ENCODE data around the gene CFL1. TPM values are rescaled to one million over a fixed set of nuclear protein-coding genes. Genes with fewer than 3 reads are reported as not detected.

Gene CFL1
- total and polyA plus RNA-seq, 2 experiments from 2014 or later: 1,393 to 2,124 TPM

DNA sequence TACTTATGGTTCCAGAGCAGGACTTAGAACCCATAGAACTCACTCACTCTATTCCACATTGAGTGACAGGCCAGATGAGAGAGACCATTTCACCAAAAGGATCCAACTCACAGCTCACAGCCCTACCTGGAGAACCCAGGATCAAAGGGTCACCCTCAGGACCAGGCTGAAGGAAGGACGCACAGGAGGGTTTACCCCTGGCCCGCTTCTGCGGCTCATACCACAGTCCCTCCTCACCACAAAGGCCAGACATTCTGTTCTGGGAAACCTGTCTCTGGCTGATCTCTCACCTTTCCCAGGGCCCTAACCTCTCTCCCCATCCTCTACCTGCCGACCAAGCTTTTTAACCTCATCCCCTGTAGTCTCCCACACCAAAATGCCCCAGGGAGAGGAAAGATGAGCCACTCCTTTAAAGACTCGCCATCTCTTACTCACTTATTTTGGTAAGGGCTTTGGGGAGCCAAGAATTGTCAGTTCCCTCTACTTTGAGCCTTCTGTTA, 37.6 kb upstream of the CFL1 start (continued):
- TF ChIP-seq ZNF331 (CRISPR knock-in tag; IDR thresholded peaks at IDR 0.05; ENCODE audit: low read depth): no peak
- TF ChIP-seq EZH2phosphoT487 (IDR thresholded peaks at IDR 0.05; ENCODE audit: unreplicated experiment): no peak
- no peak for TF ChIP-seq POLR2AphosphoS5 (IDR thresholded peaks at IDR 0.05; ENCODE audit: low read depth)
- no peak for TF ChIP-seq JUNB (IDR thresholded peaks at IDR 0.05; ENCODE audit: unreplicated experiment)
- TF ChIP-seq ZNF114 (CRISPR knock-in tag; IDR thresholded peaks at IDR 0.05): no peak
- no peak for TF ChIP-seq ZNF462 (CRISPR knock-in tag; IDR thresholded peaks at IDR 0.05)

GRCh38 chr11:65894034-65894591, 36.1 kb upstream of the CFL1 start:
- Histone ChIP-seq H3K4me3 (no peak overlapping the region), H3K27me3 (ENCODE audit: insufficient read depth) (peaks cover 36% of the 10 kb centered on the region), H2AFZ (no peak overlapping the region), H3F3A (replicated peaks; ENCODE audit: low read depth) (peaks cover 25% of the 10 kb centered on the region), H3K4me1 (ENCODE audit: insufficient read depth) (peaks cover 30% of the 10 kb centered on the region), H4K20me1 (replicated peaks; ENCODE audit: insufficient read depth) (peaks cover 7% of the 10 kb centered on the region), H3K9me2 (ENCODE audit: insufficient read depth) (no peaks in the 10 kb centered on the region), H3K27ac (ENCODE audit: low read depth) (no peak overlapping the region), H3K36me3 (ENCODE audit: insufficient read depth) (no peaks in the 10 kb centered on the region), H3K4me2 (no peak overlapping the region), H3K79me2 (replicated peaks; ENCODE audit: insufficient read depth) (peaks cover 4% of the 10 kb centered on the region)
- H3K9me3 Mint-ChIP-seq: peaks cover 2% of the 10 kb centered on the region; the same call in 1 of the 3 replicates
- peaks cover 9% of the 10 kb centered on the region for H3K36me3 Mint-ChIP-seq (ENCODE audit: low read depth)
- peak overlapping the region; percentile 38; the same call in 1 of the 3 replicates for H3K4me3 Mint-ChIP-seq
- no peak for TF ChIP-seq STAT1 (IDR thresholded peaks at IDR 0.05; ENCODE audit: unreplicated experiment)
- TF ChIP-seq, protein P1, sequence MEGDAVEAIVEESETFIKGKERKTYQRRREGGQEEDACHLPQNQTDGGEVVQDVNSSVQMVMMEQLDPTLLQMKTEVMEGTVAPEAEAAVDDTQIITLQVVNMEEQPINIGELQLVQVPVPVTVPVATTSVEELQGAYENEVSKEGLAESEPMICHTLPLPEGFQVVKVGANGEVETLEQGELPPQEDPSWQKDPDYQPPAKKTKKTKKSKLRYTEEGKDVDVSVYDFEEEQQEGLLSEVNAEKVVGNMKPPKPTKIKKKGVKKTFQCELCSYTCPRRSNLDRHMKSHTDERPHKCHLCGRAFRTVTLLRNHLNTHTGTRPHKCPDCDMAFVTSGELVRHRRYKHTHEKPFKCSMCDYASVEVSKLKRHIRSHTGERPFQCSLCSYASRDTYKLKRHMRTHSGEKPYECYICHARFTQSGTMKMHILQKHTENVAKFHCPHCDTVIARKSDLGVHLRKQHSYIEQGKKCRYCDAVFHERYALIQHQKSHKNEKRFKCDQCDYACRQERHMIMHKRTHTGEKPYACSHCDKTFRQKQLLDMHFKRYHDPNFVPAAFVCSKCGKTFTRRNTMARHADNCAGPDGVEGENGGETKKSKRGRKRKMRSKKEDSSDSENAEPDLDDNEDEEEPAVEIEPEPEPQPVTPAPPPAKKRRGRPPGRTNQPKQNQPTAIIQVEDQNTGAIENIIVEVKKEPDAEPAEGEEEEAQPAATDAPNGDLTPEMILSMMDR (conservative IDR thresholded peaks at IDR 0.05; ENCODE audit: low read depth in 2 of 2): 0 out of 4 replicates have a peak, but pooled peaks of 1 of the 2 experiments have one; percentile 3
- no peak for DNase-seq (ENCODE audit: low spot score)
- ATAC-seq: no peak
- H3K27ac Mint-ChIP-seq: no peak overlapping the region
- peaks cover 34% of the 10 kb centered on the region for H3K4me1 Mint-ChIP-seq
- H3K27me3 Mint-ChIP-seq (ENCODE audit: insufficient read depth, low read depth, poor library complexity): peaks cover 47% of the 10 kb centered on the region

Data from GM23338 (cell line).